Mucosa of gallbladder (tissue), 1 donor: ENCODE results near the gene MACROH2A1. TPM values are rescaled to one million over a fixed set of nuclear protein-coding genes. Genes with fewer than 3 reads are reported as not detected.
A peak's percentile ranks its signal among the peaks of the same experiment; 100 is the strongest.

ENCODE experiments used
- DNase-seq: peaks from one replicate; pipeline ENCODE4 v3.0.0-alpha.2; 2020; ENCODE audit warnings: low spot score
- total RNA-seq: library from RNA; stranded (reverse); gene quantifications from one replicate; pipeline ENCODE4 v1.2.1, GENCODE V29; 2021
- donor health status: DM: no; HTN: no; CAD: no.

The MACROH2A1 gene
- total RNA-seq, 1 donor from 2014 or later, result 256 TPM

DNA sequence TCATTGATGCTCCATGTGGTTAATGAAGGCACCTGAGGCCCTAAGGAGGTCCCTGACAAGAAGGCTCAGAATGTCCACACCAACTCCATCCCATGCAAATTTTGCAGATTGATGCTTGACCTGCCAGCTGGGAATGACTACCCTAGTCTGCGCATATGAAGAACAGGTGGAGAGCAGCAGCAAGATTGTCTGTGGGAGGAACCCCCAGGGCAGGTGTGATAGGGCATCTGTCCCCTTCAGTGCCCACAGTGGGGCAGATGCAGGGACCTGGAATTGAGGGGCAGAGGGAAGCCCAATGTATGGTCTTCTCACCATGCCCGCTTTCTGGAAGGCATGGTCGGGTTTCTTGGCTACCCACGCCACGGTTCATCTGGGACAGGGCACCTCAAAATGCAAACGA, 79.6 kb downstream of the MACROH2A1 start:
- DNase-seq, result no peak

DNA sequence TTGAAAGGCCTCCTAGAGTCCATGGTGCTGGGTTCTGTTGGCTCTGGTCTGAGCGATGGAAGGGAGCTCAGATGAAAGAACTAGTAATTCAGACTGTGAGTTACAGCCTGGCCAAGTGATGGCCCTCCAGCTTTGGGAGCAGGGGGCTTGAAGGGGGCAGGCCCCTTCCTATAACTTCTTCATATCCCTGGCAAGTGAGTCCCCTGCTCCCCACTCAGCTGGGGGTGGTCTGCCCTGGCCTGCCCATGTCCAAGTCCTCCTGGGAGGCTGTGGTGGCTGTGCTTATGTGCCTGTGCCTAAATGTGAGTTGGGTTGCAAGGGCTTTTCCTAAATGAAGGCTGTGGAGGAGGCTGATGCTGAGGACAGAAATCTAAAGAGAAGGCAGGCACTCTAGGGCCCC, 80.1 kb downstream of the MACROH2A1 start:
- DNase-seq, result no peak

DNA sequence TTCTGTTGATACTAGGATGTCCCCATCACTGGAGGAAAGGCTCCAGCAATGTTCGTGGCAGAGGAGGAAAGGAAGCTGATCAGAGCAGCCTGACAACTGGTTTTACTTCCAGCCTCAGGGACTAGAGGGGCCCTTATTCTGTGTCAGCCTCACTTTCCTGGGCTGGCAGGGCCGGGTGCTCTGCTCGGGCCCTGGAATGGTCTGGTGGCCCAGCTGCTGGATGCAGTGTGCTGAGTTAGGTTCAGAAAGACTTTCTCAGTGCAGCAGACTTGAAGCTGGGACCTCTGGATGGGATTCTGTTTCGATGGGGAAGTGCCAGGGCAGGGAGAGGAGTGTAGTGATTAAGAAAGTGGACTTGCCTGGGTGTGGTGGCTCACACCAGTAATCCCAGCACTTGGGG, 81.0 kb downstream of the MACROH2A1 start:
- peak; percentile 5 for DNase-seq

DNA sequence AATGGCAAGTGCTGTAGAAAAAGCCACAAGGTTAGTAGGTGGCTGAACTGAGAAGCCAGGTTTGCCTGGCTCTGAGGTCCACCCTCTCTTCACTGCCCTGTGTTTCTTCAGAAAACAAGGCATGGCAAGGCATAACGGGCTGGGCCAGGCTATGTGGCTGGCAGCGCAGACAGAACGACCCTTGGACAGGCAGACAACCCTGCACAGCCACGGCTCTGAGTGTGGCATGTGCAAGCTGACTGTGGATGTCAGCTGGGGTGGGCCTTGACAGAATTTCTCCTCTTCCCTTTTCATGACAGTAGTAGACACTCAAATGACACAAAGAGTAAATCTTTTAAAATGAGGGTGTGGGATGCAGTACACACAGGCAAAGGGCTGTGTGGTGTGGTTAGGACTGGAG, 81.7 kb downstream of the MACROH2A1 start:
- DNase-seq, result no peak

DNA sequence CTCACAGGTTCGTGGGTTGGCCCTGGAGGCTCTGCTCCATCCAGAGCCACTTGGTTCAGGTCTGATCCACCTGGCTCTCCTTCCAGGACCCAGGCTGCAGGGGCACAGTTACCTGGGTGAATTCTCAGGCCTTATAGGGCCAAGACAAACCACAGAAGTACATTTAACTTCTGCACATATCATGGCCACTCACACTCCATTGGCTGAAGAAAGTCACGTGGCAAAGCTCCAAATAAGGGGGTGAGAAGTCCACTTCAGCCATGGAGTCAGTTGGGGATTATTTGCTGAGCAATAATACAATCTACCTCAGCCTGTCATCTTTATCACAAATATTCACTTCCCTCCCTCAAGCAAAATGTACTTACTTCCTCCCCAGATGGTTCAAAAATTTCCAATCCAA, 83.6 kb downstream of the MACROH2A1 start:
- DNase-seq, result no peak

DNA sequence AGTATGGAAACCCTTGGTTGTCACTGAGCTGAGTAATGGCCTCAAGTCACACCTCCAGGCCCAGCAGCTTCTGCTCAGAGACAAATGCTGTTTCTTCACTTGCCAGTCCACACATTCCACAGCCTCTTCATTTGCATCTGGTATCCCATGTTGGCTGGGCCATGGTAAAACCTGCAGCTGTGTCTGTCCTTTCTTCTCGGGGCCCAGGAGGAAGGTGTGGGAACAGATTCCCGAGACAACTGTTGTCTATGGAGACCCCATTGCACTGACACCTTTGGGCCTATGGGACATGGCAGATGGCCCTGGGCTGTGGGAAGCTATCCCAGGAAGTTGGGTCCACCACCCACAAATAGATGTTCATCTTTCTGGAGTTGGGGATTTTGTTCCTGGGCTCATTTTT, 85.1 kb downstream of the MACROH2A1 start:
- no peak for DNase-seq

DNA sequence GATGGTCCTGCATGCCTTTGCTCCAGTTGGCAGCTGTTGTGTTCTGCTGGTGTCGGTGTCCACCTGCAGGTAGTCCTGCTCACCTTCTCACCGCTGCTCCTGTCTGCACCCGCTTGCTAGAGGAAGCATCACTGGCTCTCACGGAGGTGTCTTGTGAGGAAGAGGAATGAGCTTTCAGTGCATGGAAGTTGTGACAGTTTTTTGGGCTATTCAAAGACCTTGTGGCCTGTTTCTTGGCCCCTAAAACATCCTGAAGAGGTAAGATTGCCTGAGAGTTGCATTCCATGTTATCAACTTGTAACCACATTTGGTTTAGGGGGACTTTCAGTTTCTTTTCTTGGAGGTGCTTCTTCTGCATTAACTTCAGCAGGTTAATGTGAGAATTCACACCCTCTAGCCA, 85.6 kb downstream of the MACROH2A1 start:
- DNase-seq, result no peak

DNA sequence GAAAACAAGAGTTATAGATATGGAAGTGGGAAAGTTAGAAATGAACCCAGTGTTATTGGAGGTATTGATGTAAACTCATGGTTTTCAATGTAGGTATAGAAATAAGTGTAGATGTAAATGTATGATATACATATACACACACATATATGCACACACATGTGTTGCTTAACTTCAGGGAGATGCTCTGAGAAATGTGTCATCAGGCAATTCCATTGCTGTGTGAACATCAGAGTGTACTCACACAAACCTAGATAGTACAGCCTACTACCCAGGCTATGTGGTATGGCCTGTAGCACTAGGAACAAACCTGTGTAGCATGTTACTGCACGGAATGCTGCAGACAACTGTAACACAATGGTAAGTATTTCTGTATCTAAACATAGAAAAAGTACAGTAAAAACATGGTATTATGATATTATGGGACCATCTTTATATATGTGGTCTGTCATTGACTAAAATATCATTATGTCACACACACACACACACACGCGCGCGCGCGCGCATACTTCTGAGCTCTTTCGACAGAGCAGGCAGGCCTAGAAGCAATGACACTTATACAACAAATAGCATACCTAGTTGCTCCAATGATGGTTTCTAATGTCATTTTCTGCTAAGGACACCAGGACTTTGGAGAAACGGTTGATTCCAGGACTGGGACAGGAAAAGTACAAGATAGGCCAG, 86.6 kb downstream of the MACROH2A1 start:
- DNase-seq, result no peak

DNA sequence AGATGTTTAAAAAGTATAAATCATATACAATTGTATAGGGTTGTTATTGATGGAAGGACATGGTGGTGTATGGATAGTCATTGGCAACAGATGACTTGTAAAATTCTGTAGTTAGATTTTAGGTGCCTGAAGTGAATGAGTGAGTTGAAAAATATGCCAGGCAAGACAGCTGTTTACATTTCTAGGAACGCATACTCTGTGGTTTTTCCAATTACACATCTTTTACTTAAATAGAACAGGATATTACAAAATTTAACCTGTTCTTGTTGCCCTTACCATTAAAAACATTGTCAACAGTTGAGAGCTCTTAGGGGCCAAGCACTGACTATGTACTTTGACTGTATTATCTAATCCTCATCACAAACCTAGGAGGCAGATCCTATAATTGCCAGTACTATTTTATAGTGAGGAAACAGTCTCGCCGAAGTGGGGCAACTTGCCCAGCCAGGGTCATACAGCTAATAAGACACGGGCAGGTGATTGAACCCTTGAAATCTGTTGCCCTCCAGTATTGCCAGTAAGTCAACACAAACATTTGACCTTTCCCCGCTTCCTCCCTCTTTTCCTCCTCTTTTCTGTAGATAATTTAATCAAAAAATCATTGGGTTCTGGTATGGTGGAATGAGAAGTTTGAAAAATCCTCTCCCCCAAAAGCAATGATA, 88.6 kb downstream of the MACROH2A1 start:
- DNase-seq, result no peak

DNA sequence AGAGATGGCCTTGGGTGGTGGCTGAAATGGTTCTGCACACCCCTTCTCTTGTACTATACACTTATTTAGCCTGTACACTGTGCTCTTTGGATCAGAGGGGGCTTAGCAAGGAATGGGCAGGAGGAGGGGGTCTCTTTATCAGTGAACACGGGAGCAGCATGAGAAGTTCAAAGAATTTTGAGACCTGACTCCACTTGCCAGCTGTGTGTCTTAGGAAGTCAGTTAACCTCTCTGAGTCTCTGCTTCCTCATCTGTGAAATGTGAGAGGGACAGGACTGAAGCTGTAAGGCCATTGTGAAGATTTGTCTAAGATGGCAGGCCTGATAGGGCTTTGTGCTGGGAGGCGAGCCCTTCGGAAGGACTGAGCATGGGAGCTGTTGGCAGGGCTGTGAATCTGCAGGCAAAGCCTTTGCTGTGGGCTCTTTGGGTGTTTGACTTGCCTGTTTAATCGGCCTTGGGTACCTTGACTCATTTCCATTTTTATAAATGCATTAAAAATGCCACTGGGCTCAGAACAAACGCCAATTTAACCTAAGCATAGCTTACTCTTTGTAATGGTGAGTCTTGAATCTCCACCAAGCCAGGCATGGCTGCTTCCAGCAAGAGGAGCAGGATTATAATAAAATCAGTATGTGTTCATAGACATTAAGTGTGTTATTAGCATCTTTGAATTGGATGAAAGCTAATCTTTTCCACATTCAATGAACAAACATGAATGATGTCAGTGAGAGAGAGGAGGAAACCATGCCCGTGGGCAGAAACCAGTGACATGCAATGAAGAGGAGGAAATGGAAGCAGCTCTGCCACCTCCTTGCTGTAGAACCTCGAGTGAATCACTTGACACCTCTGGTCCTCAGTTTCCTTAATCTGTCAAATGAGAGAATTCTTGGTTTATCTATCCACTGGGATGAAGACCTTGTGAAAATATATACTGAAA, 89.4 kb downstream of the MACROH2A1 start:
- DNase-seq, result no peak

DNA sequence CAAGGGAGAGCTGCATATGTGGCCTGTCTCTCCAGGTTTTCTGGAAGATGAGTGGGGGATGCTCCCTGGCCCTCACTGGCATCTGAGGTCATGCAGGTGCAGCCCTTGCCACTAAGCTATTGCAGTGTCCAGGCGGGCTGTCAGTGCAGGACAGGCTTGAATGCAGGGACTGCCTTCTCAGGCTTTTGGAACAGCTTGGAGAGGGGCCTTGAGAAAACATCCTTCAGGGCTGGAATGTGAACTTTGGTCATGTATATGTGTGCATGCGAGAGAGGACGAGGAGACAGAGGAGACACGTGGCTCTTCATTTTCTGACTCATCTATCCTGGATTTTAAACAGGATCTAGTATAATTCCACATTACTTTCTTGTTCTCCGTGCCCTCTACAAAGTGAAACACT, 90.3 kb downstream of the MACROH2A1 start:
- DNase-seq, result no peak

DNA sequence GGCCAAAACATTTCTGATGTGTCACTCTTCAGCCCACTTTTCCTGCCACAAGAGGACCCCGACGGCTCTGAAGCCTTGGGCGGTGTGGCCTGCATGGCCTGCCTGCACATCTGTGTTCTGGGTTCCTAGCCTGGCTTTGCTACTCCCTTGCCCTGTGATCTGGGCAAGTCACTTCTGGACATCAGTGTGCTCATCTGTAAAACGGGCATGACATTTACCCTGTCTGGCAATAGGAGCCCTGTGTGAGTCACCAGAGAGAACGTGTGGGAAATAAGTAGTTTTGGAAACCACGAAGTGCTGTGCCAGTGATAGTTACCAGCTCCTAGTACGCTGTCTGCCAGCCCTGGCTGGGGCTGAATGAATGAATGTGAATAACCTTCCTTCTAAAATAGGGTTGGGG, 90.8 kb downstream of the MACROH2A1 start:
- DNase-seq, result no peak

DNA sequence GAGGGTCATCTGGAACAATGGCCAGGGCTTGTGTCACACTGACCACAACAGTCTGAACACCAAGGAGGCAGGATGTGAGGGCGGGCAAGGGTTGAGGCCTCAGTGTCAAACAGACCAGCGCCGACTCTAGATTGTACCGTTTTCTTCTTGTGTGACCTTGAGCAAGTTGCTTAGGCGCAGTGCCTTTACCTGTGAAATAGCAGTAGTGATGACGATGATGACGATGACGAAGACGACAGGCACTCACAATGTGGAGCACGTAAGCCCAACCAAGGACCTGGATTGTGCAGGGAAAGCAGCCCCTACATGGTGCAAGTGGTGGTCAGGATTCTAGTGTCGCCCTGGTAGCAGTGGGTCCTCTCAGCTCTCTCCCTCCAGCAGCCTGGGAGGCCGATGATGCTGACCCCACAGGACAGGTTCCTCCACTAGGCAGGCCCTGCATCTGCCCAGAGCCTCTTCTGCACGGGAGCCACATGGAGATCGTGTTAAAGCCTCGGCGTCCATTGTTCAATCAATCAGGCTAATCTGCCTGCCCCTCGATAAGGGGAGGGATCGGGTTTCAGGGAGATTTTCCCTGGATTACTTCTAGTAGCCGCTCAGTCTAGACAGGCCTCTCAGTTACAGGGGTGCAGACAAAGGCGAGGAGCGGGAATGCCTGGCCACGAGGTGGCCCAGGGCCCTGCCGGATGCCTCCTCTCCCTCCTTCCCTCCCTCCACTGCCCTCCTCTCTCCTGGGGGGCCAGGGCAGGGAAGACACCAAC, 91.7 kb downstream of the MACROH2A1 start:
- no peak for DNase-seq

DNA sequence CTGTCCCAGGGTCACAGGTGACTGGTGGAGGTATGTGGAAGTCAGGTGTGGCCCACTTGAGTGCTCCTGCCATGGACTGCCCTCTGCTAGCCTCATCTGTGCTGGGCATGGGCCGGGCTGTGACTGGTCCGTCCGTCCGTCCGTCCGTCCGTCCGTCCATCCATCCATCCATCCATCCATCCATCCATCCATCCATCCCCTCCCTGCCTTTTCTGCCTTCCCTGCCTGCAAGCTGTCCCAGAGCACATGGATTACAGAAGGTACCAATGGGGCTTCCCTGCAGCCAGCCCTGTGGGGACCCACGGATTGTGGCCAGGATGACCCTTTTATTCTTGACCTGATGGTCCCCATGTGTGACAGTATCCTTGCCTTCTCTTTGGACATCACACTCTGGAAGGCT, 92.5 kb downstream of the MACROH2A1 start:
- no peak for DNase-seq

DNA sequence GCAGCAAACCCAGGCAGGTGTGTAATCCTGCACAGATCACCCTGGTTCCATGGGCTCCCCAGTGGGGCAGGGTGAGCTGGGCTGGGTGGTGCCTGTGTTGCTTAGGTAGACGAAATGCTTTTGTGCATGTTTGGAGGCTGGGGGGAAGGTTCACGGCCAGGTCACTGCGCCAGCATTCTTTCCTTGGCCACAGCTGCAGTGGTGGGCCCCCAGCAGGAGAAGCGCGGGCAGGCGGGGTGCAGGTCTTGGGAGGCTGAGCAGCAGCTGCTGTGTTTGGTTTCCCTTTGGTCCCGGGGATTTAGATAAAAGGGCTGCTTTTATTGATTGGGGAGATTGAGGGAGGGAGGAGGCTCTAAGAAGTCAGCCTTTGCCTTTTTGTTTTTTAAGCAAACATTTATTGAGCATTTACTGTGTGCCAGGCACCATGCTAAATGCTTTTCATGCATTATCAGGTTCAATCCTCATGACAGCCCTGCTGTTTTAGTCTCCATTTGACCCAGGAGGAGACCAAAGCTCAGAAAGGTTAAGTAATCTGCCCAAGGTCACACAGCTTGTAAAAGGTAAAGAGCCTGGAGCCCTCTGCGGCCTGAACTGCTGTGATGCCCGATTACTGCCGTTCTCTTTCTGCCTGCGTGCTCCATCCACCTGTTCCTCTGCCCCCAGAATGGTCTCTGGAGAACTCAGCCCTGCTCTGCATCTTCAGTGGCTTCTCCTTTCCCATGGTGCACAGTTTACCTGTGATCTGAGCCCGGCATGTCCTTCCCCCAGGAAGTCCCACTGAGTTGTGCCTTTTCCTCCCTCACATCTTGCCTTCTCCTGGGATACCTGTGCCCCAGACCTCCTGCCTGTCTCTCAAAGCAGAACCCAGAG, 94.4 kb downstream of the MACROH2A1 start:
- DNase-seq, result no peak

DNA sequence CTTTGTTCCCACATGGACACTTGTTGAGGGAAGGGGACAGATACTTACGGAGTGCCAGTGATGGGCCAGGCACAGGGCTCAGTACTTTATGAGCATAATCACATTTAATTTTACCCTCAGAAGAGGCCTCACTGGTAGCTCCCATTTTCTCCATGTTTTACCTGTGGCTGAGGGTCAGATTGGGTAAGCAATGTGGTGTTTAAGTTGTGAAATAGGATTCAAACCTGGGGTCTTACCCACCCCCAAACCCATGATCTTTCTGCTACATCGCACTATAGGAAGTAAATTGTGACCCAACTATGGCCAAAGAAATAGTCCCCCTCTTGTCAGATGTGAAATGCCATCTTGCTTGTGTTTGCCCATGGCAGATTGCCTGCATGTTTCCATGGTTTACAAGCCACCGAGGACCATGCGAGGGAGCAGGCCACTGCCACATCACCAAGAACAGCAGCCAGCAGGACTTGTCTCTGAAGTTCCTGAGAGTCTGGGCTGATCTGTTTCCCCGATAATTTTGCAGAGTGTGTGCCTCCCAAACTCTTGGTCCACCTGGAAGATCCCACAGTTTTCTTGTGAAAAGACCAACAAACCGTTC, 95.4 kb downstream of the MACROH2A1 start:
- no peak for DNase-seq

DNA sequence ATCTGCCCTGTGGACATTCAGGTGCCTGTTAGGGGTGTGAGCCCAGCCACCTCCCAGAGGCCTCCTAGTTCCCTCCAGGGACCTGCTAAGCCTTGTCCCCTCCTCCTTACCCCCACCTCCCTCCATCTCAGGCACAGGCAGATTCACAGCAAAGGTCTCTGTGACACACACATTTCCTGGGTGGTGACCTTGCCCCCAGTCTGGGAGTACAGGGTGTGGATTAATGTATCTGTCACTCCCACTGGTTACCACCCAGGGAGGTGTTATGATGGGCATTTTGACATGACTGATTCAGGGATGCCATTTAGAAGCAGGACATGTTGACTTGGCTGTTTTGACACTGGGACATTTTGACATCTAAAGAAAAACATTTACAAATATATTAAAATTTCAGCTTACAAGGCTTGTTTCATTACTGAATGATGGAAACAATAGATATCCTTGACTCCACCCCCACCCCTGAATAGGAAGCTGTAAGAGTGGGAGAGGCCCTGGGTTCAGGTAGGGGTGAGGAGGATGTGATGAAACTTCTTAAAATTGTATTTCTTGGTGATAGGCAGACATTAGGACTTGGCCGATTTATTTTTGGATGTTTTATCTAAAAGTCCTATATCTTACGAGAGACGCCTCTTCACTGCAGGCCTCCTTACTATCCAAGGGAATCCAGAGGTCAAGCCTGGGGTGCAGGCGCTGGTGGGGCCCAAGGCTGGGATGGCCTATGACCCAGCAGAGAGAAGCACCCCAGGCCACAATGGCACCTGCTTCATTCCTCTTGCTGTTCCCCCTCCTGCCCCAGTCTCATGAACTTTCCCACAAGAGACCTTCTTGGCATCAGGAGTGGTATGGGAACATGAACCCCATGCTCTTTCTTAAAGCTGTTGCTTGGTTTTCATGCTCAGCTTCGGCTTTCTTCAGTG, 101.9 kb downstream of the MACROH2A1 start:
- DNase-seq, result no peak

DNA sequence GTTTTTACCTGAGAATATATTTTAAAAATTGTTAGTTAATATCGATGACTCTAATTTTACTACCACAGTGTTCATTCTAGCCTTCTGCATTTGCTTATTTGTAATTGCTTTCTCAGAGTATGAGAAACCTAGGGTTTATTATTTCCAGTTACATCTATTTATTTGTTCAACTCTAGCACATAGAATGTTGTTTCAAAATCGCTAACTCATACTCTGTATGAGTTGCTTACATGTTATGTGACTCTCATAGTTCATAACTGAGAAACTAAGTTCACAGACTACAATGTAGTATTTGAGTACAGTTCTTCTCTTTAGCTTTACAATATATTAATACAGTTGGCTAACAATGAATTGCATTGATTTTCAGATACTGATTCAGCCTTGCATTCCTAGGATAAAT, 103.2 kb downstream of the MACROH2A1 start:
- DNase-seq, result no peak

DNA sequence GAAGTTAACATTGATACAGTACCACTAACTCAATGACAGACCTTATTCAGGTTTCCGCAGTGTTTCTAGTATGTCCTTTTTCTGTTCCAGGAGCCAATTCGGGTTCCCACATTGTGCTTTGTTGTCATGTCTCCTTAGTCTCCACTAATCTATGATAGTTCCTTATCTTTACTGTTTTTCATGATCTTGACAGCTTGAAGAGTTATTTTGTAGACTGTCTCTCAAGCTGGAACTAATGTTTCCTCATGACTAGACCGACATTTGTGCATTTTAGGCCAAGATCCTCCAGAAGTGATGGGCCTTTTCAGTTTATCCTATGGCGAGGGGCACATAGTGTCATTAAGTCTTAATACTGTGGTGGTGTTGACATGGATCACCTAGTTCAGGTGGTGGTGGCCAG, 104.2 kb downstream of the MACROH2A1 start:
- DNase-seq, result no peak
